PFSK-1 (cell line): ENCODE data around the gene RND3.

Source experiments
- FOXP2 ChIP-seq: optimal IDR thresholded peaks from 2 replicates; pipeline ENCODE3; 2011; ENCODE audit warnings: borderline replicate concordance, control low read depth, inconsistent platforms; ENCODE audit not compliant: insufficient read depth; ENCODE audit errors: extremely low read length, extremely low read depth
- POLR2AphosphoS5 ChIP-seq: IDR thresholded peaks from 2 replicates; pipeline ENCODE4 v1.6.1; 2012; ENCODE audit warnings: low read depth, mild to moderate bottlenecking, control low read depth, low read length, moderate library complexity
- REST ChIP-seq, 2 experiments: IDR thresholded peaks; 2 replicates each; pipeline versions ENCODE4 v1.6.1 to v1.8.0; 2011 to 2012; ENCODE audit warnings: low read depth in 2 of 2, low read length in 2 of 2, control low read depth in 1 of 2, inconsistent platforms in 1 of 2, mild to moderate bottlenecking in 1 of 2, moderate library complexity in 1 of 2; ENCODE audit not compliant: insufficient read depth in 1 of 2
- SIN3A ChIP-seq: IDR thresholded peaks from 2 replicates; pipeline ENCODE4 v1.6.1; 2012; ENCODE audit warnings: mild to moderate bottlenecking, low read length, moderate library complexity, borderline replicate concordance; ENCODE audit not compliant: insufficient read depth
- TAF1 ChIP-seq: IDR thresholded peaks from 2 replicates; pipeline ENCODE4 v1.6.1; 2012; ENCODE audit warnings: low read length, control low read depth, borderline replicate concordance; ENCODE audit not compliant: insufficient read depth

Gene RND3

DNA sequence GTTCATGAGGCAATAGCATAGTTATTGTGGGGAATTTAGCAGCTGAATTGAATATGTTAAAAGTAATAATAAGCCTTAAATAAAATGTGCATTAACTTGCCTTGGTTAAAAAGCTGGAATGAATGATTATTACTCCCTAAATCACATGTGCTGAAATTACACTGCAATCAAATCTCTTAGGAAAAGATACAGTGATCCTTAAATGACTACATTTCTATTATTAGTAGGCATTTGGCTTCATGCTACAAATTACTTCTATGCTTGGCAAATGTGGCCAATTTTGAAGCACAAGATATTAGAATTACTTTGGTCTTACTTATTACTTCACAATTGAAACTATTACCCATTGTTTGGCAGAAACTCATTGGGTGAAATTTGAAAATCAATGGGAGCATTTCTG lies 5.4 kb downstream of the RND3 start:
- TF ChIP-seq SIN3A, result no peak
- no peak for TF ChIP-seq POLR2AphosphoS5
- TF ChIP-seq FOXP2, result no peak
- no peak for TF ChIP-seq TAF1
- TF ChIP-seq REST (IDR thresholded peaks at IDR 0.05; ENCODE audit: insufficient read depth in 1 of 2, low read depth in 2 of 2, low read length in 2 of 2), result no peak

DNA sequence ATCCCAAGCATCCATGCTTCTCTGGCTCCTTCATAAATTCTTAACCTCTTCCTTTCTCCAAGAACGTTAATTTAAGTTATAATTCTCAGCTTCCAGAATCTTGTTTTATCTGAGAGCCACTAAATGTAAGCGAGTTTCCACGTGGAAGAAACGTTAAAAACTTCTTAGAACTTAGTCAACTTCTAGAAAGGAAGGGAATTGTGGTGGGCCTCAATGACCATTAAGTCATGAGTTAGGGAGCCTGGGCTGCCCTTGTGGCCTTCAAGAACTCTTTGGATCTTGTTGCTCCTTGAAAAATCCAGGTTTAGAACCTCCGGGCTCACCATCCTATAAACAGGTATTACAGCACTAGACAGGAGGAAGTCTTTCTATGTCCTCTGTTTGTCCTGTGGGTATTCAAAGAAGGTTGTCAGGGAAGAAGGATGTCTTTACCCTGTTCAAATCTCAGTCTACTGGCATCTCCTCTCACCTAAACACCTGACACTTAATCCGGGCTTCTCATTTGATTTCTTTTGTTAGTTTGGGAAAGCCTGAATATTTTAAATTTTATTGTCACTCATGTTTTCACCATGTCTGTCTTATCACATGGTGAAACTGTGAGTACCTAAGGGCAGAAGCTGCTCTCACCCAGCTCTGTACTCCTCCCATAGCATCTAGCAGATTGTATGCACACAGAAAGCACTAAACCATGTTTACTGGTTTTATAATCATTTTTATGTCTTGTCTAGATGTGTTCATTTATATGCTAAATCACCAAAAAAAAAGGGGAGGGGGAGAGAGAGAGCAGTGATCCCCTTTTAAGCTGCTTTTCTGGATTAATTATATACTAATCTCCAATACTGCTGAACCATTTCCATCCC lies 6.3 kb downstream of the RND3 start:
- TF ChIP-seq TAF1, result no peak

DNA sequence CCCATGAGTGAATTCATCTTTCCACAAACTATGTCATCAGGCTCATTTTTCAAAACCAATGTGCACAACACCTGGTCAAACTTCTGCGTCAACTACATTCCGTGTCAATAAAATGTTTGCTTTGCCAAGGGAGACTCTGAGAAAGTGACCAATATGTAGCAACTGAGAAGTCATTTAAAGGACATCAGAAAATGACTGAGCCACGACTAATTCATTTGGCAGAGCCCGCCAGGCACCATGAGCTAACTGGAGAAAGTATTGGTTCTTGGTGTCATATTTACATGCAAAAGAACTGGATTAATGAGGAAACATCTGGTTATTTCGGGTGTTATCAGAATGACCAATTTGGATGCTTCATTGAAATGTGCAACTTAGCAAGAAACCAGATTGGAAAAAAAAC lies 7.2 kb downstream of the RND3 start:
- TF ChIP-seq FOXP2 (no peak), POLR2AphosphoS5 (no peak), SIN3A (no peak), TAF1 (no peak), REST (IDR thresholded peaks at IDR 0.05; ENCODE audit: insufficient read depth in 1 of 2, low read depth in 2 of 2, low read length in 2 of 2) (no peak)

GRCh38 chr2:150479075-150479915 lies 8.2 kb downstream of the RND3 start:
- no peak for TF ChIP-seq POLR2AphosphoS5
- no peak for TF ChIP-seq SIN3A
- no peak for TF ChIP-seq REST (IDR thresholded peaks at IDR 0.05; ENCODE audit: insufficient read depth in 1 of 2, low read depth in 2 of 2, low read length in 2 of 2)
- no peak for TF ChIP-seq FOXP2
- TF ChIP-seq TAF1, result no peak

- TF ChIP-seq SIN3A, result no peak
- TF ChIP-seq TAF1, result no peak
- no peak for TF ChIP-seq REST (IDR thresholded peaks at IDR 0.05; ENCODE audit: insufficient read depth in 1 of 2, low read depth in 2 of 2, low read length in 2 of 2)
- TF ChIP-seq POLR2AphosphoS5, result no peak
- TF ChIP-seq FOXP2, result no peak
These were observed 9.1 kb downstream of the RND3 start for GRCh38 chr2:150478200-150478974.
